ENCODE measurements around the gene CPEB4.

CPEB4 gene

GRCh38 chr5:173883347-173883924 is 4.7 kb upstream of the CPEB4 start:
- H3K9me2 ChIP-seq (replicated peaks; ENCODE audit: insufficient read depth, low read length), result no peaks in the 10 kb centered on the region
- H3K4me2 ChIP-seq (ENCODE audit: low read depth, low read length, poor library complexity, severe bottlenecking), result no peak overlapping the region
- no peaks in the 10 kb centered on the region for H4K20me1 ChIP-seq (ENCODE audit: low read depth, low read length)
- no peak for TF ChIP-seq EZH2phosphoT487 (conservative IDR thresholded peaks at IDR 0.05; ENCODE audit: low read length)
- TF ChIP-seq, protein P1, sequence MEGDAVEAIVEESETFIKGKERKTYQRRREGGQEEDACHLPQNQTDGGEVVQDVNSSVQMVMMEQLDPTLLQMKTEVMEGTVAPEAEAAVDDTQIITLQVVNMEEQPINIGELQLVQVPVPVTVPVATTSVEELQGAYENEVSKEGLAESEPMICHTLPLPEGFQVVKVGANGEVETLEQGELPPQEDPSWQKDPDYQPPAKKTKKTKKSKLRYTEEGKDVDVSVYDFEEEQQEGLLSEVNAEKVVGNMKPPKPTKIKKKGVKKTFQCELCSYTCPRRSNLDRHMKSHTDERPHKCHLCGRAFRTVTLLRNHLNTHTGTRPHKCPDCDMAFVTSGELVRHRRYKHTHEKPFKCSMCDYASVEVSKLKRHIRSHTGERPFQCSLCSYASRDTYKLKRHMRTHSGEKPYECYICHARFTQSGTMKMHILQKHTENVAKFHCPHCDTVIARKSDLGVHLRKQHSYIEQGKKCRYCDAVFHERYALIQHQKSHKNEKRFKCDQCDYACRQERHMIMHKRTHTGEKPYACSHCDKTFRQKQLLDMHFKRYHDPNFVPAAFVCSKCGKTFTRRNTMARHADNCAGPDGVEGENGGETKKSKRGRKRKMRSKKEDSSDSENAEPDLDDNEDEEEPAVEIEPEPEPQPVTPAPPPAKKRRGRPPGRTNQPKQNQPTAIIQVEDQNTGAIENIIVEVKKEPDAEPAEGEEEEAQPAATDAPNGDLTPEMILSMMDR (IDR thresholded peaks at IDR 0.05; ENCODE audit: insufficient read depth, low read length, poor library complexity, severe bottlenecking), result no peak
- peaks cover 3% of the 10 kb centered on the region for H3K79me2 ChIP-seq (ENCODE audit: insufficient read depth, low read length)
- no peaks in the 10 kb centered on the region for H3K36me3 ChIP-seq (ENCODE audit: low read length)
- H2AFZ ChIP-seq (ENCODE audit: low read depth, low read length, severe bottlenecking), result no peak overlapping the region
- H3K27me3 ChIP-seq (ENCODE audit: low read length), result no peaks in the 10 kb centered on the region
- no peaks in the 10 kb centered on the region for H3K9me3 ChIP-seq (ENCODE audit: insufficient read depth, low read length)
- no peak overlapping the region for H3K4me3 ChIP-seq (ENCODE audit: insufficient read depth, low read length, poor library complexity, severe bottlenecking)
- no peak overlapping the region for H3K9ac ChIP-seq (ENCODE audit: low read length)
- H3F3A ChIP-seq (ENCODE audit: insufficient read depth), result no peaks in the 10 kb centered on the region; the same call in 1 of the 2 replicates
- H3K27ac ChIP-seq (ENCODE audit: low read depth, low read length), result no peak overlapping the region

- Histone ChIP-seq H4K20me1 (ENCODE audit: low read depth, low read length) (no peaks in the 10 kb centered on the region), H3K36me3 (ENCODE audit: low read length) (no peaks in the 10 kb centered on the region), H3K27ac (ENCODE audit: low read depth, low read length) (no peak overlapping the region), H3K4me2 (ENCODE audit: low read depth, low read length, poor library complexity, severe bottlenecking) (peak overlapping the region; percentile 26), H3K79me2 (ENCODE audit: insufficient read depth, low read length) (peaks cover 13% of the 10 kb centered on the region), H3K9me3 (ENCODE audit: insufficient read depth, low read length) (no peaks in the 10 kb centered on the region), H3K9me2 (replicated peaks; ENCODE audit: insufficient read depth, low read length) (no peaks in the 10 kb centered on the region), H2AFZ (ENCODE audit: low read depth, low read length, severe bottlenecking) (no peak overlapping the region), H3F3A (ENCODE audit: insufficient read depth) (no peaks in the 10 kb centered on the region; the same call in 1 of the 2 replicates), H3K27me3 (ENCODE audit: low read length) (no peaks in the 10 kb centered on the region), H3K9ac (ENCODE audit: low read length) (no peak overlapping the region), H3K4me3 (ENCODE audit: insufficient read depth, low read length, poor library complexity, severe bottlenecking) (no peak overlapping the region)
- TF ChIP-seq, protein P1 (IDR thresholded peaks at IDR 0.05; ENCODE audit: insufficient read depth, low read length, poor library complexity, severe bottlenecking), result no peak
These were observed 3.6 kb upstream of the CPEB4 start for GRCh38 chr5:173884402-173885053.

- H3F3A ChIP-seq (ENCODE audit: insufficient read depth), result no peaks in the 10 kb centered on the region; the same call in 1 of the 2 replicates
- no peaks in the 10 kb centered on the region for H3K27me3 ChIP-seq (ENCODE audit: low read length)
- H3K36me3 ChIP-seq (ENCODE audit: low read length), result no peaks in the 10 kb centered on the region
- no peak overlapping the region for H3K9ac ChIP-seq (ENCODE audit: low read length)
- H3K79me2 ChIP-seq (ENCODE audit: insufficient read depth, low read length), result peaks cover 18% of the 10 kb centered on the region
- H3K27ac ChIP-seq (ENCODE audit: low read depth, low read length), result no peak overlapping the region
- no peaks in the 10 kb centered on the region for H3K9me3 ChIP-seq (ENCODE audit: insufficient read depth, low read length)
- H2AFZ ChIP-seq (ENCODE audit: low read depth, low read length, severe bottlenecking), result no peak overlapping the region
- no peak overlapping the region for H3K4me3 ChIP-seq (ENCODE audit: insufficient read depth, low read length, poor library complexity, severe bottlenecking)
- no peaks in the 10 kb centered on the region for H3K9me2 ChIP-seq (replicated peaks; ENCODE audit: insufficient read depth, low read length)
- peak overlapping the region; percentile 26 for H3K4me2 ChIP-seq (ENCODE audit: low read depth, low read length, poor library complexity, severe bottlenecking)
- no peaks in the 10 kb centered on the region for H4K20me1 ChIP-seq (ENCODE audit: low read depth, low read length)
- TF ChIP-seq EZH2phosphoT487 (conservative IDR thresholded peaks at IDR 0.05; ENCODE audit: low read length), result no peak
- TF ChIP-seq, protein P1 (IDR thresholded peaks at IDR 0.05; ENCODE audit: insufficient read depth, low read length, poor library complexity, severe bottlenecking), result no peak
These were observed 3.1 kb upstream of the CPEB4 start for GRCh38 chr5:173885054-173885443.

Data from SU-DHL-6 (cell line).